NT2/D1 (cell line): ENCODE data around the gene TMEM253.

Experiments
- DNase-seq: peaks from one replicate; pipeline ENCODE4 v3.0.0-alpha.2; 2011; ENCODE audit warnings: low read depth, low spot score
- H3K27me3 ChIP-seq: 2 replicates; pipeline ENCODE4 v1.6.0; 2011; ENCODE audit warnings: mild to moderate bottlenecking; ENCODE audit not compliant: insufficient read length, insufficient read depth
- H3K36me3 ChIP-seq: 2 replicates; pipeline ENCODE4 v1.6.1; 2011; ENCODE audit warnings: mild to moderate bottlenecking, low read length, mixed read lengths; ENCODE audit not compliant: insufficient read depth, insufficient read length
- H3K4me1 ChIP-seq: 2 replicates; pipeline ENCODE4 v1.5.1; 2011; ENCODE audit not compliant: insufficient read depth, insufficient read length
- H3K4me3 ChIP-seq: 2 replicates; pipeline ENCODE4 v1.5.1; 2011; ENCODE audit warnings: low read depth; ENCODE audit not compliant: insufficient read length
- H3K9ac ChIP-seq: 2 replicates; pipeline ENCODE4 v1.6.0; 2011; ENCODE audit warnings: low read depth; ENCODE audit not compliant: insufficient read length
- H3K9me3 ChIP-seq: 2 replicates; pipeline ENCODE4 v1.5.1; 2011; ENCODE audit warnings: mild to moderate bottlenecking, low read length; ENCODE audit not compliant: insufficient read depth
- SUZ12 ChIP-seq: IDR thresholded peaks from 2 replicates; pipeline ENCODE4 v1.6.1; 2011; ENCODE audit not compliant: insufficient read length, insufficient read depth; ENCODE audit errors: extremely low read depth
- YY1 ChIP-seq: IDR thresholded peaks from 2 replicates; pipeline ENCODE4 v1.6.1; 2011; ENCODE audit not compliant: insufficient read length, insufficient read depth
- ZNF274 ChIP-seq: IDR thresholded peaks from 2 replicates; pipeline ENCODE4 v1.6.1; 2011; ENCODE audit warnings: mild to moderate bottlenecking, low read depth, low read length

The TMEM253 gene

GRCh38 chr14:21109377-21110138 lies 8.7 kb downstream of the TMEM253 start:
- Histone ChIP-seq H3K4me3 (no peak overlapping the region), H3K9me3 (no peaks in the 10 kb centered on the region), H3K27me3 (no peaks in the 10 kb centered on the region), H3K9ac (no peak overlapping the region), H3K36me3 (no peaks in the 10 kb centered on the region), H3K4me1 (peaks cover 3% of the 10 kb centered on the region)
- TF ChIP-seq SUZ12 (no peak), YY1 (no peak), ZNF274 (no peak)
- no peak for DNase-seq

GRCh38 chr14:21112255-21112654 lies 11.4 kb downstream of the TMEM253 start:
- H3K9me3 ChIP-seq: no peaks in the 10 kb centered on the region
- H3K9ac ChIP-seq: no peak overlapping the region
- H3K36me3 ChIP-seq: no peaks in the 10 kb centered on the region
- TF ChIP-seq SUZ12 (no peak), ZNF274 (no peak), YY1 (no peak)
- no peak overlapping the region for H3K4me3 ChIP-seq
- no peaks in the 10 kb centered on the region for H3K27me3 ChIP-seq
- no peak for DNase-seq
- peaks cover 3% of the 10 kb centered on the region for H3K4me1 ChIP-seq

DNA sequence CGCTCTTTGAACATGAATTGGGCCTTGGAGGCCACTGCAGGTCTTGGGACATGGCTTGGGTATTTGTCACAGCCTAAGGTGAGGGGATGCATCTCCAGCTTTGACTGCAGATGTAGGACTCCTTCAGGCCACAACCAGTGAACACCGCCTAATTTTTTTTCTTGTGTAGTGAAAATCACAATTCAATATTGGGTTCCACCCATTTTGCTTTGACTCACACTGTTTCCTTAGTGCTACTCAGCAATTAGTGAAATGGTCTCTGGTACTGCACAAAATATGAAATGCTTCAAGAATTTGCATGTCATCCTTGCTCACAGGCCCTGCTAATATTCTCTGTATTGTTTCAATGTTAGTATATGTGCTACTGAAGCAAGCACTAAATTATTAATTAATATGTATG lies 12.5 kb downstream of the TMEM253 start:
- no peaks in the 10 kb centered on the region for H3K36me3 ChIP-seq
- H3K9ac ChIP-seq: no peak overlapping the region
- H3K27me3 ChIP-seq: no peaks in the 10 kb centered on the region
- no peak for DNase-seq
- TF ChIP-seq YY1: no peak
- TF ChIP-seq ZNF274: no peak
- TF ChIP-seq SUZ12: no peak
- H3K4me1 ChIP-seq: no peaks in the 10 kb centered on the region
- H3K9me3 ChIP-seq: no peaks in the 10 kb centered on the region
- no peak overlapping the region for H3K4me3 ChIP-seq

DNA sequence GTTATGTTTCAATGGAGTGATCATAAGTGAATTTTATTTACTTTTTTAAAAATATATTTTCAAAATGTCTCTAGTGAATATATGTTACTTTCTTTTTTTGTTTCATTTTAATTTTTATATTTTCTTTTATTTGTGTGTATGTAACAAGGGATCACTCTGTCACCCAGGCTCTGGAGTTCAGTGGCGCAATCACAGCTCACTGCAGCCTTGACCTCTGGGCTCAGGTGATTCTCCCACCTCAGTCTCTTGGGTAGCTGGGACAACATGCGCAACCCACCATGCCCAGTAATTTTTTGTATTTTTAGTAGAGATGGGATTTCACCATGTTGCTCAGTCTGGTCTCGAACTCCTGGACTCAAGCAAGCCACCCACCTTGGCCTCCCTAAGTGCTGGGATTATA lies 18.1 kb downstream of the TMEM253 start:
- TF ChIP-seq SUZ12: no peak
- no peak for TF ChIP-seq ZNF274
- no peak for TF ChIP-seq YY1
- no peaks in the 10 kb centered on the region for H3K4me1 ChIP-seq
- H3K27me3 ChIP-seq: no peaks in the 10 kb centered on the region
- no peaks in the 10 kb centered on the region for H3K9me3 ChIP-seq
- DNase-seq: no peak
- no peak overlapping the region for H3K9ac ChIP-seq
- no peak overlapping the region for H3K4me3 ChIP-seq
- no peaks in the 10 kb centered on the region for H3K36me3 ChIP-seq

DNA sequence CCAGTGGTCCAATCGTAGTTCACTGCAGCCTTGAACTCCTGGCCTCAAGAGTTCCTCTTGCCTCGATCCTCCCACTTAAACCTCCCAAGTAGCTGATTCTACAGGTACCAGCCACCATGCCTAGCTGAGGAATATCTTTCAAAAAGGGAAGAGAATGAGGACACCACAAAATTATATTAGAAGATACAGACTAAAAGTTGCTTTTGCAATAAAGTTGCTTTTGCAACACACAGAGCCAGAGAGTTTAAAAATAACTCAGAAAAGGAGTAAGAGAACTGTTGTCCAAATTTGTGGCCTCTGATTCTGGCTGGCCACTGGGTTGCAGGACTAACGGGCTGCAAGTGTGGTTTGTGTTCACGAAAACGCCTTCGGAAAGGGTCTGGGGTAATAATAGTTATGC lies 19.8 kb downstream of the TMEM253 start:
- H3K36me3 ChIP-seq: no peaks in the 10 kb centered on the region
- H3K4me1 ChIP-seq: no peaks in the 10 kb centered on the region
- no peaks in the 10 kb centered on the region for H3K9me3 ChIP-seq
- no peak overlapping the region for H3K4me3 ChIP-seq
- no peak overlapping the region for H3K9ac ChIP-seq
- H3K27me3 ChIP-seq: no peaks in the 10 kb centered on the region
- no peak for TF ChIP-seq ZNF274
- no peak for TF ChIP-seq SUZ12
- no peak for TF ChIP-seq YY1
- no peak for DNase-seq

DNA sequence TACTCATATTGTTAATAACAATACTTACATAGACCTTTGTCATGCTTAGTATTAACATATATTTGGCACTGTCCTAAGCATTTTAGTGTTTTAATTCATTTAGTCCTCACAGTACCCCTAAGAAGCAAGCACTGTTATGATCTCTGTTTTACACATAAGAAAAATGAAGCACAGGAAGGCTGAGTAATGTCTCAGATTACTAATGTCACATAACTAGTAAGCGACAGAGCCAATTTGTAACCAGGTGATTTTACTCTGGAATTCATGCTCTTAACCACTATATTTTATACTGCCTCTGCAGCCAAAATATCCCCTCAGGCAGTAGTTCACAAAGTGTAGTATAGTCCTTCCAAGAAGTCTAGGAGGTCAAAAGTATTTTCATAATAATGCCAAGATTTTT lies 20.3 kb downstream of the TMEM253 start:
- H3K4me1 ChIP-seq: no peaks in the 10 kb centered on the region
- H3K4me3 ChIP-seq: no peak overlapping the region
- H3K9ac ChIP-seq: no peak overlapping the region
- no peaks in the 10 kb centered on the region for H3K27me3 ChIP-seq
- no peaks in the 10 kb centered on the region for H3K9me3 ChIP-seq
- TF ChIP-seq YY1: no peak
- TF ChIP-seq ZNF274: no peak
- TF ChIP-seq SUZ12: no peak
- no peak for DNase-seq
- no peaks in the 10 kb centered on the region for H3K36me3 ChIP-seq

DNA sequence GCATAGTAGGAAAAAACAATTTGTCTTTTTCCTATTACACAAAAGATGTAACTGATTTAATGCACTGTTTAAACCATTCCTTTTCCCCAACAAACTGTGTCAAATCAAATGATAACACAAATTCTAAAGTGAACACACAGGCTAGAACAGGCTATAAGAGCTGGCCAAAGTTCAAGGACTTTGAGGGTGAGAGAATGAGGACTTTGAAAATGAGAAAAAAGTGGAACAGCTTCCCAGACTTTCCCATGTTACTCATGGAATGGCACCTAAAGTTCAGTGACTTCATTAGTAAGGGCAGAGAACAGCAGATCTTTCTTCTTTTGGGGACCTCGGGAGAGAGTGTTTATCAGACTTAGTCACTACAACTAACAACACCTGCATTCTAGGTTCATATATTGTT lies 22.6 kb downstream of the TMEM253 start:
- no peak overlapping the region for H3K4me3 ChIP-seq
- no peaks in the 10 kb centered on the region for H3K27me3 ChIP-seq
- no peak for DNase-seq
- no peaks in the 10 kb centered on the region for H3K4me1 ChIP-seq
- TF ChIP-seq ZNF274 (no peak), SUZ12 (no peak), YY1 (no peak)
- no peak overlapping the region for H3K9ac ChIP-seq
- H3K9me3 ChIP-seq: no peaks in the 10 kb centered on the region
- H3K36me3 ChIP-seq: no peaks in the 10 kb centered on the region

DNA sequence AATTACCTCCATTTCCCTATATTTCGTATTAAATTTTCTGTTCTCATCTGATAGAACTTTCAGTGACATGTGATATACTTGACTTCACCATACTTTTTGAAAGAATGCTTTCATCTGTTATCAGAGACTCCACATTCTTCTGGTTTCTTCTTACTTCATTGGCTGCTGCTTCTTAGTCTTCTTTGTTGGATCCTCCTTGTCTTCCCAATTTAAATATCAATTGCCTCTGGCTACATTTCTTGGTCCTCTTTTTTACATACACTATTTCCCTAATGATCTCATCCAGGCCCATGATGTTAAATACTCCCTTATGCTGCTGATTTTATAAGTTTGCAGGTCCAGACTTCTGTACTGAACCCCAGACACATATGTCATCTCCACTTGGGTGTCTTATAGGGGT lies 33.0 kb downstream of the TMEM253 start:
- peak; percentile 13 for DNase-seq
- Histone ChIP-seq H3K9me3 (no peaks in the 10 kb centered on the region), H3K9ac (no peak overlapping the region), H3K27me3 (no peaks in the 10 kb centered on the region), H3K4me3 (no peak overlapping the region), H3K36me3 (no peaks in the 10 kb centered on the region), H3K4me1 (no peaks in the 10 kb centered on the region)
- TF ChIP-seq ZNF274 (no peak), SUZ12 (no peak), YY1 (no peak)
